Measurements from ENCODE around the gene LMO1.
A peak's percentile ranks its signal among the peaks of the same experiment; 100 is the strongest.

LMO1 gene

DNA sequence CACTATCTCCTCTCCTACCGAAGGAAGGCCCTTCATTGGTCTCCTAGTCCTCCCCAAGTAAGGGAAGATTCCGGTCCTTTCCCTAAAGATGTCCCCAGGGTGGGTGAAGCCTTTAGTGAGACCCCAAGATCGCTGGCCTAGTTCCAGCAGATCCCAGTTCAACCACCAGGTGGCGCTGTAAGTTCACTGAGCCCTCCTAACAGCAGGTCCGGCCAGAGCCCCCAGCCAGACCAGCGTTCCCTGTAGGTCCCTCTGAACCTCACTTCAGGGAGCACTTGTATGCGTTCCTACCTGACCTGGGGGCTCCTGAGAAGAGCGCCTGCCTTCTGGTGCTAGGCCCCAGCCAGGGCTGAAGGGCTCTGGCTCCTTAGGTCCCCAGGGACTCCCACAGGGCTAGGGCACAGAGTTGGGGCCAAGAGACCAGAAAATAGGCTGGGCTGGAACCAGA is 38.1 kb downstream of the LMO1 start:
- peak; percentile 48 for DNase-seq

DNA sequence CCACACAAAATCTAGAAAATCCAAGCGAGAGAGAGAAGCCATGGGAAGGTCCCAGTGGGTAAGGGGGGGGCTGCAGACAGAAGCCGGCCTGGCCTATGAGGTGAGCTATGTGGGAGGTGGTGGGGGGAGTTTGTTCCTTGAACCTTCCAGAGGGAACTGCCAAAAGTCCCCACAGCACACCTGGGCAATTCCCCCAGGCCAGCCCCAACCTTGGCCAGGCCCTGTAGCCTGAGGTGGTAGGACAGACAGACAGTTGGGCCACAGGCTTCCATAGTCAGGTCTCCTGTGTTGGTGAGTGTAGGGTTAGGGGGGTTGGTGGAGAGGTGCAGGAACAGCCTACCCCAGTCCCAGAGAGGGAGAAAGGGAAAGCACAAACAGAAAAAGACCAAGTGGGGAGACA is 39.0 kb downstream of the LMO1 start:
- DNase-seq, result no peak

DNA sequence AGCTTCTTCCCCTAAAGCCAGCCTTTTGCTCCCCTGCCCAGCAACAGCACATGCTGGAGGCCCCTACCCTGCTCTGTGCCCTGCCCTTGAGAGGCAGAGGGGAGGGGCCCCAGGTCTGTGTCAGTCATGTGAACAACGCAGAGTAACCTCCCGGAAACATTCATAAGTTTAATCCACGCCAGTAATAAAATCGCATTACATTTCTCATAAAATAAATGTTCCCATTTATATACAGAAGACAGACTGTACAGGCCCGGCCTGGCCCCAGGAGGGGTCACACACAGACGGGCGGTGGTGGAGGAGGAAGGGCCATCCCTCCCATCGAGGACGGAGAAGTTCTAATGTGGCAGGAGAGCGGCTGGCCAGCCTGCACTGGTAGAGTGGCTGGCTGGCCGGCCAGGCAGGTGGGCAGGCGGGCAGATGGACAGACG is 39.5 kb downstream of the LMO1 start:
- no peak for DNase-seq

GRCh38 chr11:8223513-8223900 is 40.2 kb downstream of the LMO1 start:
- DNase-seq, result no peak

DNA sequence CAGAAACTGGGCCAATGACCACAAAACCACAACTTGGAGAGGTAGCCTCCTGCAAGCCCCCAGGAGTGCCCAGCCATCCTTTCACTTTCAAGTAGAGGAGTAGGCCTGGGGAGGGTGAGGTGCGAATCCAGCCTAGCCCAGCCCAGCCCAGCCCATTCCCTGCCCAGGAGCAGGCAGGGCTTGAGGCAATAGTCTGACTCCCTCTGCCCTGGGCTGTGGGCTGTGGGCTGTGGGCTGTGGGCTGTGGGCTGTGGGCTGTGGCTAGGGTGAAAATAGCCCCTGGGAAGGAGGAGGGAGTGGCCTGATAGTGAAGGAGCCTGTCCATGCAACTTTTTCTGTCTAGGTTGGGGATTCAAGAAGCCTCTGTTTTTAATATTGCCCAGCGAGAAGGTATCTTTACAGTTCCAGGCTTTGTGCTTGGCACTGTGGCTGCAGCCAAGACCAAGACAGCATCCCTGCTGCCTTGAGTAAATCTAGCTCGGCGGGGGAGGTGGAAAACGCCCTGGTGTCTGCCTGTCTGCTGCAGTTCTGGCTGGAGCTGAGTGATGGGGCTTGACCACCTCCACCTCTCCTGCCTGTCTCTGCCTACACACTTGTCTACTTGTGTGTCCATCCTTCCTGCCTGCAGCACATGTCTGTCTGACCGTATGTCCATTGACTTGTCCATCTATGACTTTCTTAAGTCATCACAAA is 40.7 kb downstream of the LMO1 start:
- DNase-seq, result no peak

GRCh38 chr11:8221917-8222495 is 41.7 kb downstream of the LMO1 start:
- no peak for DNase-seq

DNA sequence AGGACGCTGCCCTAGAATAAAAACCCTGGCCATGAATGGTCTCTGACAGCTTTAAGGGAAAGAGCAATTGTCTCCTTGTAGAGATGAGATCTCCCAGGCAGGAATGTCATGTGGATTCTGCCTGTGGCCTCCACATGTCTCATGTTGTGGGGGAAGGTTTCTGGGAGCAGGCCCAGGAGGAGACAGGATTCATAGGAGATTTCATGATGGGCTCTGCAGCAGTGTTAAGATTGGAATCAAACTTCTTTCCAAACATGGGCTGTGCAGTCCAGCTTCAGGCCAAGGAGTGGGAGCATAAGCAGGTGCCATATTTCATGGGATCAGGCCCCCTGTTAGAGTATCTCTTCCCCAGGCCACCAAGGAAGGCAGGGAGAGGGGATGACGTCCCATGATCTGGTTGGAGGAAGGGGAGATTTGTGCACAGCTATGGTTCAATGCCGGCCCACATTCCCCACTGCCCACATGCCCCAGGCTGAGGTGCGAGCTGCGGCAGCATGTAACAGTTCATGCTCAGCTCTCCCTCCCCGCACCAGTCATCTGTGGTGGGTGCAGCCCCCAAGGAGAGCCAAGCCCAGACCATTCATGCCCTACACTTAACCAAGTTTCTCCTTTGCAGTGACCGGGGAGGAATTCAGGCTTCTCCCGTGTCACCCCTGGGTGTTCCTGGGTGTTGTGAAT is 42.5 kb downstream of the LMO1 start:
- DNase-seq, result no peak

- DNase-seq, result no peak
Measured at GRCh38 chr11:8220261-8221045, 43.2 kb downstream of the LMO1 start.

- peak; percentile 37 for DNase-seq
Measured at GRCh38 chr11:8219257-8220021, 44.2 kb downstream of the LMO1 start.

DNA sequence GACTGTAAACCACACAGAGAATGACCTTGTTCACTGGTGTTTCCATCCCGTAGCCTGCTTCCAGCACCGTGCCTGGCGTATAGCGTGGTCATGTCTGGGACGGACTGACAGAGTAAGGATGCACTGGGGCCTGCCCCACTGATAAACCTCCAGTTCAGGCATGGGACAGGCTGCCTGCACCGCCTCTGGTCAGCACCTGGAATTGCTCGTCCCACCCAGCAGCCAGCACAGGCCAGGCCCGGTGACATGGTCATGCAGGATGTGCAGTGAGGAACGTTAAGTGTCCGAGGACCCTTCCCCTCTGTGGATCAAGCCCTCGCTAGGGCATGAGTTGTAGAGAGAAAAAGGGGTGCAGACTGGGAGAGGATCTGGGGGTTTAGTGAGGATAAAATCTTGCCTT is 44.8 kb downstream of the LMO1 start:
- no peak for DNase-seq

DNA sequence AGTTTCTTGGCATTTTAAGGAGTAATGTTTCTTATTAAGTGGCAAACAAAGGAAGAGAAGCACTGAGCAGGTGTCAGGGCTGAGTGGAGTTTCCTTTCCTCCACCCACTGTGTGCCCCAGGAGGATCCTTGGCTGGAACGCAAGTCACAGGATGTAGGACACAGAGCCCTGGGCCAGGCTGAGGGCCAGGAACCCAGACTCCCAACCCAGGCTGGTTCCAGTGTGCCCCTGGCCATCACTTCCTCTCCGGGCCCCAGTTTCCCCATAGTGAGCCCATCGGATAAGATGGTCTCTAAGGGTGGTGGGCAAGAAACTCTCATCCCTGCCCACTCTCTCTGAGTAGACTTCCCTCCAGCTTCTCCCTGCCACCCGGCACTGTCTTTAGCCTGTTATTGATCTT is 45.3 kb downstream of the LMO1 start:
- no peak for DNase-seq

DNA sequence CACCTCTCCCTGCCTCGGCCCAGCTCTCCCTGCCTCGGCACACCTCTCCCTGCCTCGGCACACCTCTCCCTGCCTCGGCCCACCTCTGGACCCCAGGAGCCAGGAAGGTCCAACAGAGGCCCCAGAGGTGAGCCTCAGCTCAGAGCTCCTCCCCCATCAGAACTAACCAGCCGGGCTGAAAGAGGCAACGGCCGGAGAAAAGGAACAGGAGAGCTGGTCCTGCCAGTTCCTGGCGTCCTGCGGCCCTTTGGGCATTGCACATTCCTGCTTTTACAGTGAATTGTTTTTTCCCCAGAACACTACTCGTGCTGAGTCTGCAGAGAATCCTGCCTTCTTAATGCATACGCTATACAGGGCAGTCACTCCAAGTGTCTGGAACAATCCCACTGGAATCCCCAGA is 45.8 kb downstream of the LMO1 start:
- no peak for DNase-seq

DNA sequence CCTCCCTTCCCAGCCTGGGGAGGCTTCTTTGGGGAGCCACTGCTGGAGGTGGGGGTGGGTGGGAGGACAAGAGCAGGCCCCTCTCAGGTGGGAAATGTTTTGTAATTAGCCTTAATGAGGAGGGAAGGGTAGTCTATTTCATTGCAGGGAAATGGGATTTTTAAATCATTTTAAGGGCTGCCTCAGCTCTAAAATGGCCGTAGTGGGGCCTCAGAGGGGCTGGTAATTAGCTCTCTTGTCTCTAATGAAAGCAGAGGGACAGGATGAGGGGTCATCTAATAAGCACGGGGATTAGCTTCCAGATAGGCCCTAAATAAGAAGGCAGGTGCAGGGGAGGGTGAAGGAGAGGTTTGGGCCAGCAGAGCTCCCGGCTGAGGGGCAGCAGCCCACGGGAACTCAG is 46.5 kb downstream of the LMO1 start:
- no peak for DNase-seq

- no peak for DNase-seq
Measured at GRCh38 chr11:8213376-8213775, 50.3 kb downstream of the LMO1 start.

DNA sequence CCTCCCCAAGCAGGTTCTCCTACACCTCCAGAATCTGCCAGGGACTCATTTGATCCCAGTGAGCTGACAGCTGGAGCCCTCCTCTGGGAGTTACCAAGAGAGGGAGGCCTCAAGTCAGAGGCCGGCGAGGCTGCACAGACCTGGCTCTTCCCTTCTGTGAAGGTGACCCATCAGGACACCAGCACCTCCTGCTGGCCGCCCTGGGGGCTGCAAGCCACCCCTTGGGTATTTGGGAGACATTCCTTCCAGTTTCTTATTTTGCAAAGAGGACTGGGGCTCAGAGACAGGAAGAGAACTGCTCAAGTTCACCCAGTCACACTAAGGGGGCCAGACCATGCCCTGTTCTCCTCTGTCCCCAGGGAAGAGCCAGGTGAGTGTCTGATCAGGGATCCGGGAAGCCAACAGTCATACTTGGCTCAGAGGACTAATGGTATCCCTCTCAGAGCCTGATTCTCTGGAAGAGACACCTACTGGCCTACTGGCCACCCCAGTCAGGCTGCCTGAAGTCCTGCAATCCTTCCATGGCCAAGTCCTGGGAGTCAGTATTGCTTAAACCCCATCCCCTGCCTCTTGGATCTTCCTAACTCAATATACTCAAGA is 54.4 kb downstream of the LMO1 start:
- no peak for DNase-seq

GRCh38 chr11:8207080-8208000 is 56.3 kb downstream of the LMO1 start:
- no peak for DNase-seq

DNA sequence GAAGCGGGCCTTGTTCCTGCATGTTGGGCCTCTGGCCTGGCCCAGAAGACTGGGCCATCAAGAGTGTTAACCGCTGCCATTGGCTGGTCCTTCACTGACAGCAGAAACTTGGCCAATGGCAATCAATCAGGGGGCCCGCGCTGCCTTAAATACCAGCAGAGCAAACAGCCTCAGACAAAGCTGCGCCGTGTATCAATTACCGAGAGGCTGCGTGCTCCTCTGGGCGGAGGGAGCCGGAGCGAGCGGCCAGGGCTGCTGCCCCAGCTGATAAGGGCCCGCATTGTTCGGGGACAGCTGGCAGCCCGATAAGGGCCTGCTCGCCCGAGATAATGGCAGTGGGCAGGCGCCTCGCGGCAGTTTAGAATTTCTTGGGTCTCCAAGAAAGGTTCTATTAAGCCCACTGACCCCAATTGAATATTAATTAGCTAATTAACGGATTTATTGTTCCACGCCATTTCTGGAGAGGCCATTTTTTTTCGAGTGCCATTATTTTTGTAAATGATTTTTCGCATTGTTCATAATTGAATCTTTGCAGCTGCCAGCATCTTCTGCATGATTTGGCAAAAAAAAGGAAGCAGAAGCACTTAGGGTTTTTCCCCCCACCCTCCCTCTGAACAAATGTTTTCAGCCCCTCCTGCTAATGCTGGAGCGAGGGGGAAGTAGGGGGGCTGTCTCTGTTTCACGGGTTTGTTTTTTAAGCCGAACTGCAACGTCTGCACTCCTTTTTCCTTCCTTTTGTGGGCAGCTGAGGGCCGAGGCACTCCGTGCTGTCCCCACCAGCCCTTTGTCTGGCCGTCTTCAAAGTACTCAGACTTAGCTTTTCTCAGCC is 57.2 kb downstream of the LMO1 start:
- DNase-seq, result no peak

DNA sequence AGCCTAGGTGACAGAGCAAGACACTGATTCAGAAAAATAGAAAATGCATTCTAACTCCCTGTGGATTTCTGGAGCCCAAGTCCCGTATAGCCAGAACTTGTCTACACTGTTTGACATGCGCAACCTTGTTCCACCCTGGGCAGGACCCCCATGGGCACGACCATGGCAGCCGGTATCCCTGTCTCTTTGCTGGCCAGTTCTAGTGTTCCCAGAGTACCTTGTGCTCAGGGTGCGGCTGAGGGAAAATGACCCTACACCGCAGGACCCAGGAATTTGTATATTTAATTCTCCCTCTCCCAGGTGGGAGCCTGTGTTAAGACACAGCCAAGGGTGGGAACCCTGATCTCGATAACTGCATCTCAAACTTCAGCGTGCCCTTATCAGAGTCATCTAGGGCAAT is 58.1 kb downstream of the LMO1 start:
- DNase-seq, result no peak

- no peak for DNase-seq
Measured at GRCh38 chr11:8204596-8204995, 59.1 kb downstream of the LMO1 start.

- no peak for DNase-seq
Measured at GRCh38 chr11:8204025-8204424, 59.7 kb downstream of the LMO1 start.

DNA sequence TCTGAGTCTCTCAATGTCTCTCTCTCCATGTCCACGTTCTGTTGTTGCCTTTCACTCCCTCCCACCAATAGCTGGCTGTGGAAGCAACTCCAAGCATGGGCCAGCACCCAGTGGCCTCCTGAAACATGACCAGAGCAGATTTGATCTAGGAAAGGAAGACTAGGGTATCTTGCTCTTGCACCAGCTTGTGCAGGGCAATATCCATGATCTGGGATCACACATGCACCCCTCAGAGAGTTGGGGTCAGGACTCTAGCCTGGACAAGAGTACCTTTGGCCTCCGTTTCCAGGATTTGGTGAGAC is 60.3 kb downstream of the LMO1 start:
- no peak for DNase-seq

Measured in NCI-H1694 treated with DMSO at 0.1 percent for 48 hours (cell line).